Keratinocyte (primary cell): ENCODE data around the gene GM2A. TPM values are rescaled to one million over a fixed set of nuclear protein-coding genes. Genes with fewer than 3 reads are reported as not detected.

ENCODE experiments used
- DNase-seq: peaks from one replicate; pipeline ENCODE4 v3.0.0-alpha.2; 2011; ENCODE audit warnings: low read depth, missing footprints, low spot score
- FAIRE-seq: peaks from 2 replicates; lab custom pipeline; 2011; peaks lifted over from hg19 to GRCh38; lab: Jason Lieb, UNC
- H2AFZ ChIP-seq: 2 replicates; pipeline ENCODE4 v1.6.0; 2012; ENCODE audit warnings: low read length, control low read depth, inconsistent platforms; ENCODE audit not compliant: control insufficient read depth
- H3K27ac ChIP-seq: 2 replicates; pipeline ENCODE4 v1.5.1; 2011; ENCODE audit warnings: low read length; ENCODE audit not compliant: control insufficient read depth, insufficient read depth
- H3K27me3 ChIP-seq: 3 replicates; pipeline ENCODE4 v1.6.0; 2011; ENCODE audit warnings: low read length; ENCODE audit not compliant: control insufficient read depth, insufficient read depth; ENCODE audit errors: extremely low read depth
- H3K36me3 ChIP-seq, 2 experiments: 2 replicates in 1 of 2; 3 replicates in 1 of 2; pipeline ENCODE4 v1.5.1; 2011; ENCODE audit warnings: low read length in 2 of 2, mild to moderate bottlenecking in 1 of 2; ENCODE audit not compliant: control insufficient read depth in 2 of 2, insufficient read depth in 2 of 2; ENCODE audit errors: extremely low read depth in 1 of 2
- H3K4me1 ChIP-seq: 3 replicates; pipeline ENCODE4 v1.5.1; 2011; ENCODE audit warnings: low read length; ENCODE audit not compliant: control insufficient read depth, insufficient read depth; ENCODE audit errors: extremely low read depth
- H3K4me2 ChIP-seq: 3 replicates; pipeline ENCODE4 v1.6.0; 2011; ENCODE audit warnings: low read depth, low read length; ENCODE audit not compliant: control insufficient read depth, insufficient read depth; ENCODE audit errors: extremely low read depth
- H3K4me3 ChIP-seq, 3 experiments: fragments of 200-600 bp in 1 of 3; sonication (generic) in 1 of 3; 2 replicates in 2 of 3; 3 replicates in 1 of 3; pipeline ENCODE4 v1.5.1; 2011 to 2016; ENCODE audit warnings: low read length in 3 of 3, mild to moderate bottlenecking in 3 of 3, control low read depth in 2 of 3, inconsistent platforms in 1 of 3, low read depth in 1 of 3, mixed read lengths in 1 of 3, mixed run types in 1 of 3, moderate library complexity in 1 of 3; ENCODE audit not compliant: control insufficient read depth in 2 of 3, insufficient read depth in 2 of 3; ENCODE audit errors: extremely low read depth in 1 of 3
- H3K79me2 ChIP-seq: 2 replicates; pipeline ENCODE4 v1.6.0; 2012; ENCODE audit warnings: low read length; ENCODE audit not compliant: control insufficient read depth, insufficient read depth
- H3K9ac ChIP-seq: 3 replicates; pipeline ENCODE4 v1.6.0; 2011; ENCODE audit warnings: low read length; ENCODE audit not compliant: control insufficient read depth, insufficient read depth; ENCODE audit errors: extremely low read depth
- H3K9me1 ChIP-seq: 3 replicates; pipeline ENCODE4 v1.6.0; 2011; ENCODE audit warnings: low read length; ENCODE audit not compliant: control insufficient read depth, insufficient read depth; ENCODE audit errors: extremely low read depth
- H3K9me3 ChIP-seq: 2 replicates; pipeline ENCODE4 v1.5.1; 2012; ENCODE audit warnings: low read depth, low read length; ENCODE audit not compliant: control insufficient read depth
- H4K20me1 ChIP-seq: 3 replicates; pipeline ENCODE4 v1.6.0; 2011; ENCODE audit warnings: low read length; ENCODE audit not compliant: control insufficient read depth, insufficient read depth; ENCODE audit errors: extremely low read depth
- EZH2 ChIP-seq: IDR thresholded peaks from one replicate; pipeline ENCODE4 v1.6.1; 2012; ENCODE audit warnings: inconsistent platforms, mild to moderate bottlenecking, low read length, moderate library complexity
- dilution Hi-C: fragments of 300-500 bp; cut with MboI; formaldehyde crosslinking; loops from one replicate; pipeline ENCODE4 v1.7.0; 2020; ENCODE audit warnings: low sequenced_read_pairs; ENCODE audit not compliant: extremely low pct_ligation_motif_present
- polyA plus RNA-seq, 5 experiments: library from polyadenylated mRNA; depleted of rRNA in 3 of 5; stranded (reverse) in 3 of 5; stranded (forward) in 1 of 5; unstranded in 1 of 5; fragments of >200 nt; gene quantifications; 1 replicate in 1 of 5; 2 replicates in 3 of 5; 3 replicates in 1 of 5; pipeline versions ENCODE4 v1.2.1 to v1.2.3, GENCODE V29; 2011 to 2012; ENCODE audit warnings: missing spikeins in 2 of 5, low read depth in 1 of 5, low replicate concordance in 1 of 5
- TF ChIP-seq, protein P1 (sequence below), 3 experiments: IDR thresholded peaks in 1 of 3; conservative IDR thresholded peaks in 1 of 3; optimal IDR thresholded peaks in 1 of 3; 2 replicates in 2 of 3; 3 replicates in 1 of 3; pipeline versions ENCODE3 to v1.5.1; 2011; ENCODE audit warnings: low read length in 3 of 3, mild to moderate bottlenecking in 3 of 3, moderate library complexity in 2 of 3, control low read depth in 1 of 3, inconsistent platforms in 1 of 3; ENCODE audit not compliant: insufficient read depth in 2 of 3; ENCODE audit errors: extremely low read depth in 1 of 3

The GM2A gene
- polyA plus RNA-seq, 1 donor (not counting 4 experiments of a cell fraction or from before 2014, with no cell fraction given): 117 TPM

- Histone ChIP-seq H3K4me3 (peak overlapping the region in 2 of 3 experiments; percentile 34 to 39), H3K79me2 (peaks cover 23% of the 10 kb centered on the region), H3K9ac (peak overlapping the region; percentile 61), H3K27ac (peak overlapping the region; percentile 91), H2AFZ (peak overlapping the region; percentile 47), H3K9me1 (no peaks in the 10 kb centered on the region), H3K9me3 (no peaks in the 10 kb centered on the region), H3K4me2 (peak overlapping the region; percentile 89), H4K20me1 (no peaks in the 10 kb centered on the region), H3K4me1 (peaks cover 29% of the 10 kb centered on the region), H3K27me3 (no peaks in the 10 kb centered on the region), H3K36me3 (peaks cover 23 to 25% of the 10 kb centered on the region in 2 experiments)
- dilution Hi-C loops: no loop called here
- FAIRE-seq (peak; percentile 97), DNase-seq (peak; percentile 73)
- no peak for TF ChIP-seq EZH2
- TF ChIP-seq, protein P1, sequence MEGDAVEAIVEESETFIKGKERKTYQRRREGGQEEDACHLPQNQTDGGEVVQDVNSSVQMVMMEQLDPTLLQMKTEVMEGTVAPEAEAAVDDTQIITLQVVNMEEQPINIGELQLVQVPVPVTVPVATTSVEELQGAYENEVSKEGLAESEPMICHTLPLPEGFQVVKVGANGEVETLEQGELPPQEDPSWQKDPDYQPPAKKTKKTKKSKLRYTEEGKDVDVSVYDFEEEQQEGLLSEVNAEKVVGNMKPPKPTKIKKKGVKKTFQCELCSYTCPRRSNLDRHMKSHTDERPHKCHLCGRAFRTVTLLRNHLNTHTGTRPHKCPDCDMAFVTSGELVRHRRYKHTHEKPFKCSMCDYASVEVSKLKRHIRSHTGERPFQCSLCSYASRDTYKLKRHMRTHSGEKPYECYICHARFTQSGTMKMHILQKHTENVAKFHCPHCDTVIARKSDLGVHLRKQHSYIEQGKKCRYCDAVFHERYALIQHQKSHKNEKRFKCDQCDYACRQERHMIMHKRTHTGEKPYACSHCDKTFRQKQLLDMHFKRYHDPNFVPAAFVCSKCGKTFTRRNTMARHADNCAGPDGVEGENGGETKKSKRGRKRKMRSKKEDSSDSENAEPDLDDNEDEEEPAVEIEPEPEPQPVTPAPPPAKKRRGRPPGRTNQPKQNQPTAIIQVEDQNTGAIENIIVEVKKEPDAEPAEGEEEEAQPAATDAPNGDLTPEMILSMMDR (optimal IDR thresholded peaks at IDR 0.05 in 1 of 3, IDR thresholded peaks at IDR 0.05 in 1 of 3, conservative IDR thresholded peaks at IDR 0.05 in 1 of 3; ENCODE audit: extremely low read depth in 1 of 3, insufficient read depth in 2 of 3, low read length in 3 of 3): peak in 2 of 3 experiments; percentile 3 to 15
Observed at GRCh38 chr5:151264113-151264512, 11.1 kb downstream of the GM2A start.

GRCh38 chr5:151267491-151268260, 14.7 kb downstream of the GM2A start:
- Histone ChIP-seq H3K27me3 (no peaks in the 10 kb centered on the region), H3K79me2 (peaks cover 7% of the 10 kb centered on the region), H2AFZ (no peak overlapping the region), H3K9me3 (no peaks in the 10 kb centered on the region), H3K27ac (no peak overlapping the region), H3K9me1 (no peaks in the 10 kb centered on the region), H3K9ac (no peak overlapping the region), H3K4me1 (peaks cover 24% of the 10 kb centered on the region), H3K4me2 (no peak overlapping the region), H4K20me1 (no peaks in the 10 kb centered on the region), H3K36me3 (peaks cover 30 to 31% of the 10 kb centered on the region in 2 experiments), H3K4me3 (no peak overlapping the region)
- DNase-seq: no peak
- TF ChIP-seq EZH2: no peak
- TF ChIP-seq, protein P1 (optimal IDR thresholded peaks at IDR 0.05 in 1 of 3, IDR thresholded peaks at IDR 0.05 in 1 of 3, conservative IDR thresholded peaks at IDR 0.05 in 1 of 3; ENCODE audit: extremely low read depth in 1 of 3, insufficient read depth in 2 of 3, low read length in 3 of 3): no peak
- FAIRE-seq: no peak
- dilution Hi-C loops: no loop called here
